Activated naive CD4-positive, alpha-beta T cell treated with anti-CD3 and anti-CD28 coated beads, Interleukin-2, amount 50 U/mL, for 24 hours (primary cell): ENCODE results near the gene CD79B.
"Not testable (repeated sequence)": the region's sequence is repeated elsewhere in the genome, so short reads cannot be mapped to it uniquely, and the experiment has no call there.

Experiments used
- H3K27ac Mint-ChIP-seq: one replicate; pipeline ENCODE4 v1.8.0; 2021; ENCODE audit warnings: mild to moderate bottlenecking, mixed read lengths
- H3K27me3 Mint-ChIP-seq: one replicate; pipeline ENCODE4 v1.8.0; 2021; ENCODE audit warnings: mixed read lengths
- H3K36me3 Mint-ChIP-seq: one replicate; pipeline ENCODE4 v1.8.0; 2021; ENCODE audit warnings: mixed read lengths
- H3K4me1 Mint-ChIP-seq: one replicate; pipeline ENCODE4 v1.8.0; 2021; ENCODE audit warnings: mixed read lengths
- H3K4me3 Mint-ChIP-seq: one replicate; pipeline ENCODE4 v1.8.0; 2021; ENCODE audit warnings: mild to moderate bottlenecking, mixed read lengths
- H3K9me3 Mint-ChIP-seq: one replicate; pipeline ENCODE4 v1.8.0; 2021; ENCODE audit warnings: mixed read lengths

Gene CD79B

DNA sequence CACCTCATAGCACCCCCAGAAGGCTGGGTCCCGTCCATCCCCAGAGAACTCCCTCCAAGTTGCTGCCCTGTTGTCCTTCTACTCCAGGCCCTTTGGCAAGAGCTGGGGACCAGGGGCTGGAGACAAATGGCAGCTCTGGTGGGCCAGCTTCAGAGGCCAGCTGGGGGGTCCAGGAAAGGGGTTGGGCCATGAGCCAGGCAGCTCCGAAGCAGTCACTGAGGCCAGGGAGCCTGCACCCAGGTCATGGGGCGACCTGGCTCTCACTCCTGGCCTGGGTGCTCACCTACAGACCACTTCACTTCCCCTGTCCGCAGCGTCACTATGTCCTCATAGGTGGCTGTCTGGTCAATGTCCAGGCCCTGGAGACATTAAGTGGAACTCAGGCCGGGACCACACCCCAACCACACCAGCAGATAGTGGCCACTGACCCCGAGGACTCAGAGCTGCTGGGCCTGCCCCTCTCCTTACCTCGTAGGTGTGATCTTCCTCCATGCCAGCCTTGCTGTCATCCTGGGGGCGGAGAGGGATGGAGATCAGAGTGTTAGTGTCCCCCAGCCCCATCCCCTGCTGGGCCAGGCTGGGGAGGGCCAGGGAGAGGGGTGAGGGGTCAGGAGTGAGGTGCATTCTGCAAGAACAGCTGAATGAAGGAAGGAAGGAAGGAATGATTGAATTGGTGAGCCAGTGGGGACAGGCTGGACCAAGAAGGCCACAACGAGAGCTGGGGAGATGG lies 3.0 kb downstream of the CD79B start:
- no peak overlapping the region for H3K4me3 Mint-ChIP-seq

GRCh38 chr17:63928172-63928666 lies 3.9 kb downstream of the CD79B start:
- H3K27ac Mint-ChIP-seq = no peak overlapping the region
- no peak overlapping the region for H3K4me3 Mint-ChIP-seq
- H3K9me3 Mint-ChIP-seq = no peaks in the 10 kb centered on the region
- H3K36me3 Mint-ChIP-seq = peaks cover 1% of the 10 kb centered on the region
- peaks cover 25% of the 10 kb centered on the region for H3K4me1 Mint-ChIP-seq
- H3K27me3 Mint-ChIP-seq = no peaks in the 10 kb centered on the region

More for the DNA sequence above, 3.0 kb downstream of the CD79B start:
- no peaks in the 10 kb centered on the region for H3K9me3 Mint-ChIP-seq
- no peaks in the 10 kb centered on the region for H3K27me3 Mint-ChIP-seq
- peaks cover 25% of the 10 kb centered on the region for H3K4me1 Mint-ChIP-seq
- no peak overlapping the region for H3K27ac Mint-ChIP-seq
- peaks cover 1% of the 10 kb centered on the region for H3K36me3 Mint-ChIP-seq

DNA sequence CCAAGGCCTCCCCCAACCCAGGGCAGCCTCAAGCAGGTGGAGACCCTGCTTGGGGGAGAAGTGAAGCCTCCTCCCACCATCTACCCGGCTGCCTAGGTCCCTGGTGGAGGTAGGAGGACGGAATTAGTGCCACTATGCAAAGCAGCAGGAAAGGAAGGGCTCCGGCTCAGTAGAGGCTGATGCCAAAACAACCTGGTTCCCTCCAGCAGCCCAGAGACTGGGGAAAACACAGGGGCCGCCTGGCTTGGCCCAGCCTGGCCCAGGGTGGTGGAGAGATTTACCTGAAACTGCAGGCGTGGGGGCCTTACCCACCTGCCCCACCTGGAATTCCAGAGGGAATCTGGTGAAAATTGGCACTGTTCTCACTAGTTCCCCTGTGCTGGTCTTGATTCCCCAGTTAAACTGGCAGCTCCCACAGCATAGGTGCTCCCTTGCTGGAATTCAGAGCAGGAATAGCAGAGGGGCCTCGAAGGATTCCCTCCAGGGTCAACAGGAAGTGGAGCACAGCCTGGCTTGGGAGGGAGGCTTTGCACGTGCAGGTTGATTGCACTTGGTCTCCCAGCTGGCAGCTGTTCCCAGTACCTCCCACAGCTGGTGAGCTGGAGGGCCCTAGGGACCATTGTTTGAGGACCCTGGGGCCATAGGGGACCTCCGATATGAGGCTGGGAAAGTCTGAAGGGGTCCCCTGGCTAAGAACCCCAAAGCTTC lies 4.5 kb downstream of the CD79B start:
- peaks cover 20% of the 10 kb centered on the region for H3K4me1 Mint-ChIP-seq
- H3K4me3 Mint-ChIP-seq = no peak overlapping the region
- H3K9me3 Mint-ChIP-seq = no peaks in the 10 kb centered on the region
- no peak overlapping the region for H3K27ac Mint-ChIP-seq
- H3K27me3 Mint-ChIP-seq = no peaks in the 10 kb centered on the region
- H3K36me3 Mint-ChIP-seq = peaks cover 1% of the 10 kb centered on the region

- Mint-ChIP-seq H3K4me1 (peaks cover 7% of the 10 kb centered on the region), H3K9me3 (no peaks in the 10 kb centered on the region), H3K27ac (no peak overlapping the region), H3K4me3 (no peak overlapping the region), H3K27me3 (no peaks in the 10 kb centered on the region), H3K36me3 (peaks cover 1% of the 10 kb centered on the region)
Observed at GRCh38 chr17:63926164-63926563, 6.0 kb downstream of the CD79B start.

DNA sequence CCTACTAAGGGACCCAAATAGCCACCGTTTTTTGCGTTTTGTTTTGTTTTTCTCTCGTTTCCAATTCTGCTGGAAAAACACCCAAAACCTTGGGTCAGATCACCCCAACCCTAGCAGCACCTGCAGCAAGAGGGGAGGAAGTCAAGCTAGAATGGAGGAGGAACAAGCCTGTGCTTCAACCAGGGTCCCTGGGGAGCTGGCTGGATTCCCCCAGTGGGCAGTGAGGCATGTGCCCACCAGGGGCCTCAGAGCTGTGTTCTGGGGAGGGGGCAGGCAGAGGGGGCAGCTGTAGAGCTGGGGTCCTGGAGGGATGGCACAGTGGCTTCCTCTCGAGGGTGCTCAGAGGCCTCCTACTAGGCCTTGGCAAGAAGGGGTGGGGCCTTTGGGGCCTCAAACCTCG lies 6.5 kb downstream of the CD79B start:
- no peak overlapping the region for H3K27ac Mint-ChIP-seq
- H3K27me3 Mint-ChIP-seq = no peaks in the 10 kb centered on the region
- peaks cover 1% of the 10 kb centered on the region for H3K36me3 Mint-ChIP-seq
- peaks cover 1% of the 10 kb centered on the region for H3K4me1 Mint-ChIP-seq
- H3K9me3 Mint-ChIP-seq = no peaks in the 10 kb centered on the region
- no peak overlapping the region for H3K4me3 Mint-ChIP-seq

DNA sequence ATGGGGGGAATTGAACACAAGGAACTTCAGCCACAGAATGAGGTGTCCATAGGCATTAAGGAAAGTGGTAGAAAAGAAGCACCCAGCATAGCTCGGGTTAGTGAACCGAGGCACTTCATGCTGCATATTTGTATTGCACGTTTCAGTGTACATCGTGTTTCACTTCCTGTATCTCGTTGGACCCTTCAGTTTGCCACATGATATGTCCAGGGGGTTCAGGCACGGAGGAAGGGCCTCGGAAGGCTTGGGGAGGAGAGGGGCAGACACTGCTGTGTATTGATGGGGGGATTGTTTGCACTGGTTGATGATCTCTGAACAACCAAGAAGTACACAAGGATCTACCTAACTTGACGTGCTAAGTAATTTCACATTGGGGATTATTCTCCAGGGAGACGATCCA lies 9.7 kb downstream of the CD79B start:
- not testable (repeated sequence) for H3K36me3 Mint-ChIP-seq, H3K4me1 Mint-ChIP-seq, H3K9me3 Mint-ChIP-seq, H3K27me3 Mint-ChIP-seq, H3K27ac Mint-ChIP-seq, H3K4me3 Mint-ChIP-seq

GRCh38 chr17:63920779-63921178 lies 11.4 kb downstream of the CD79B start:
- H3K27me3 Mint-ChIP-seq, H3K4me3 Mint-ChIP-seq, H3K27ac Mint-ChIP-seq, H3K36me3 Mint-ChIP-seq, H3K4me1 Mint-ChIP-seq, H3K9me3 Mint-ChIP-seq: not testable (repeated sequence)

- H3K27me3 Mint-ChIP-seq, H3K36me3 Mint-ChIP-seq, H3K4me1 Mint-ChIP-seq, H3K27ac Mint-ChIP-seq, H3K9me3 Mint-ChIP-seq, H3K4me3 Mint-ChIP-seq: not testable (repeated sequence)
Observed at GRCh38 chr17:63920050-63920449, 12.1 kb downstream of the CD79B start.

DNA sequence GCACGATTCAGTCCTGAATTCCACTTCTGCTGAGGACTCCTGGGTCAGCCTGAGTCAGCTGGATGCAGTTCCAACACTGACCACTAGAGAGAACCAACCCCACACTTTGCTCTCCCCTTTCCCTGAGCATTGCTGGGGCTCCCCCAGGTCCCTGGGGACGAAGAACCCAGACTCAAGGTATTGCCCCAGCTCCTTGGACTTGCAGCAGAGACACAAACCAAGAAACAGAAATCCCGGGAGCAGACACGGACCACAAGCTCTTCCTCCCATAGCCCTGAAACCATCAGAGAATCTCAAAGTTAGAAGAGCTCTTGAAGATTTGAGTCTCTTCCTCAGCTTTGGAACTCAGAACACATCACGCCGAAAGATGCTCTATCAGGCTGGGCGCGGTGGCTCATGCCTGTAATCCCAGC lies 12.8 kb downstream of the CD79B start:
- Mint-ChIP-seq H3K27ac (peak overlapping the region; percentile 73), H3K36me3 (no peaks in the 10 kb centered on the region), H3K4me3 (no peak overlapping the region), H3K9me3 (no peaks in the 10 kb centered on the region), H3K27me3 (no peaks in the 10 kb centered on the region), H3K4me1 (peaks cover 5% of the 10 kb centered on the region)

- H3K4me1 Mint-ChIP-seq, H3K36me3 Mint-ChIP-seq, H3K27me3 Mint-ChIP-seq, H3K4me3 Mint-ChIP-seq, H3K9me3 Mint-ChIP-seq: not testable (repeated sequence)
- H3K27ac Mint-ChIP-seq = peak within 1 kb of the TSS; percentile 73
Observed at GRCh38 chr17:63918789-63919305, 13.3 kb downstream of the CD79B start, which contains the start of gene GH1. Gene GH1 (minus strand): TSS chr17:63918839. CDS start chr17:63918776, 63 bp downstream.

GRCh38 chr17:63918305-63918704 lies 13.8 kb downstream of the CD79B start:
- Mint-ChIP-seq H3K4me1 (peaks cover 5% of the 10 kb centered on the region), H3K27ac (no peak overlapping the region), H3K9me3 (no peaks in the 10 kb centered on the region), H3K36me3 (no peaks in the 10 kb centered on the region), H3K4me3 (no peak overlapping the region), H3K27me3 (no peaks in the 10 kb centered on the region)

GRCh38 chr17:63917646-63918045 lies 14.5 kb downstream of the CD79B start:
- H3K27ac Mint-ChIP-seq = no peak overlapping the region
- no peak overlapping the region for H3K4me3 Mint-ChIP-seq
- H3K27me3 Mint-ChIP-seq = no peaks in the 10 kb centered on the region
- H3K4me1 Mint-ChIP-seq = peaks cover 5% of the 10 kb centered on the region
- no peaks in the 10 kb centered on the region for H3K9me3 Mint-ChIP-seq
- H3K36me3 Mint-ChIP-seq = no peaks in the 10 kb centered on the region

- not testable (repeated sequence) for H3K27me3 Mint-ChIP-seq, H3K9me3 Mint-ChIP-seq, H3K36me3 Mint-ChIP-seq, H3K4me3 Mint-ChIP-seq, H3K27ac Mint-ChIP-seq, H3K4me1 Mint-ChIP-seq
Observed at GRCh38 chr17:63917206-63917605, 14.9 kb downstream of the CD79B start.

DNA sequence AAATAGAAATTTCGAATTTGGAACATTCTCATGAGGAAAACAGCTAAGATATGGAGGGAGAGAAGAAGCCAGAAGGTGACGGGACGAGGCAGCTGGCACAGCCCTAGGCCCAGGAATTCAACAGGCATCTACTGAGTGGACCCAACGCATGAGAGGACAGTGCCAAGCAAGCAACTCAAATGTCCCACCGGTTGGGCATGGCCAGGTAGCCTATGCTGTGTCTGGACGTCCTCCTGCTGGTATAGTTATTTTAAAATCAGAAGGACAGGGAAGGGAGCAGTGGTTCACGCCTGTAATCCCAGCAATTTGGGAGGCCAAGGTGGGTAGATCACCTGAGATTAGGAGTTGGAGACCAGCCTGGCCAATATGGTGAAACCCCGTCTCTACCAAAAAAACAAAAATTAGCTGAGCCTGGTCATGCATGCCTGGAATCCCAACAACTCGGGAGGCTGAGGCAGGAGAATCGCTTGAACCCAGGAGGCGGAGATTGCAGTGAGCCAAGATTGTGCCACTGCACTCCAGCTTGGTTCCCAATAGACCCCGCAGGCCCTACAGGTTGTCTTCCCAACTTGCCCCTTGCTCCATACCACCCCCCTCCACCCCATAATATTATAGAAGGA lies 15.5 kb downstream of the CD79B start:
- Mint-ChIP-seq H3K36me3 (no peaks in the 10 kb centered on the region), H3K9me3 (no peaks in the 10 kb centered on the region), H3K27ac (no peak overlapping the region), H3K4me3 (no peak overlapping the region), H3K27me3 (no peaks in the 10 kb centered on the region), H3K4me1 (peaks cover 5% of the 10 kb centered on the region)

GRCh38 chr17:63915753-63916152 lies 16.4 kb downstream of the CD79B start:
- not testable (repeated sequence) for H3K4me3 Mint-ChIP-seq, H3K4me1 Mint-ChIP-seq, H3K9me3 Mint-ChIP-seq, H3K27ac Mint-ChIP-seq, H3K27me3 Mint-ChIP-seq, H3K36me3 Mint-ChIP-seq

- H3K36me3 Mint-ChIP-seq = no peaks in the 10 kb centered on the region
- H3K4me3 Mint-ChIP-seq = no peak overlapping the region
- no peaks in the 10 kb centered on the region for H3K27me3 Mint-ChIP-seq
- H3K9me3 Mint-ChIP-seq = no peaks in the 10 kb centered on the region
- H3K27ac Mint-ChIP-seq = no peak overlapping the region
- H3K4me1 Mint-ChIP-seq = peaks cover 9% of the 10 kb centered on the region
Observed at GRCh38 chr17:63914471-63914870, 17.7 kb downstream of the CD79B start.
